Lower leg skin (tissue), 3 donors: ENCODE measurements around the gene CD300LD.

Source experiments
- CTCF ChIP-seq, 3 donors: fragments of 450-650 bp; IDR thresholded peaks; one replicate each; pipeline ENCODE4 v1.5.1; 2016; ENCODE audit warnings: antibody characterized with exemption in 3 of 3, mild to moderate bottlenecking in 3 of 3, moderate library complexity in 2 of 3
- POLR2A ChIP-seq, 2 donors: fragments of 450-650 bp; IDR thresholded peaks; one replicate each; pipeline ENCODE4 v1.6.1; 2016 to 2017; ENCODE audit warnings: antibody characterized with exemption in 2 of 2, mild to moderate bottlenecking in 1 of 2, moderate library complexity in 1 of 2

- TF ChIP-seq CTCF (IDR thresholded peaks at IDR 0.05) (no peak), POLR2A (IDR thresholded peaks at IDR 0.05) (no peak)
Observed at GRCh38 chr17:74542166-74542565, 49.9 kb downstream of the CD300LD start.
